Retinal pigment epithelial cell (primary cell): ENCODE data around the gene ANKRA2.

Experiments
- DNase-seq: peaks from one replicate; pipeline ENCODE4 v3.0.0-alpha.2; 2010; ENCODE audit warnings: low read depth
- H3K4me3 ChIP-seq: 2 replicates; pipeline ENCODE4 v1.5.1; 2011; ENCODE audit warnings: mild to moderate bottlenecking, low read length, control low read depth, moderate library complexity
- CTCF ChIP-seq: conservative IDR thresholded peaks from 2 replicates; pipeline ENCODE4 v1.5.1; 2011; ENCODE audit warnings: low read depth, low read length, control low read depth, inconsistent platforms

ANKRA2 gene

GRCh38 chr5:73506459-73506955, 58.9 kb downstream of the ANKRA2 start:
- no peak for DNase-seq
- no peak overlapping the region for H3K4me3 ChIP-seq
- no peak for TF ChIP-seq CTCF
